K562 (cell line): Measurements from ENCODE around the gene FA2H. TPM values are rescaled to one million over a fixed set of nuclear protein-coding genes. Genes with fewer than 3 reads are reported as not detected.

Experiments
- ATAC-seq: fragments of 200-7000 bp; cut with Tn5 transposase; 3 replicates; pipeline ENCODE4 v1.9.1; 2020; ENCODE audit warnings: moderate library complexity
- BruUV-seq: library from RNA; stranded (reverse); fragments of 400-500 nt; replicated peaks from 2 replicates; lab custom pipeline; 2021; lab: Mats Ljungman, UMichigan
- CTCF ChIA-PET: fragments of 300-600 bp; formaldehyde crosslinking; extraction: SDS; loops from one replicate; lab custom pipeline; 2021; ENCODE audit warnings: low intra/inter-chr PET ratio; lab: Yijun Ruan, JAX
- POLR2A ChIA-PET: fragments of 300-600, 350-650 bp; sonication (Branson Sonifier 250); formaldehyde crosslinking; extraction: SDS; loops from one replicate; lab custom pipeline; 2021; ENCODE audit warnings: antibody characterized with exemption, inconsistent platforms; lab: Yijun Ruan, JAX
- DNase-seq, 4 experiments: peaks; one replicate each; pipeline versions ENCODE4 v3.0.0 to v3.0.0-alpha.2; 2011 to 2018; ENCODE audit warnings: low spot score in 3 of 4, mixed read lengths in 3 of 4; ENCODE audit errors: extremely low read depth in 1 of 4
- FAIRE-seq: peaks from 2 replicates; lab custom pipeline; 2011; peaks lifted over from hg19 to GRCh38; lab: Jason Lieb, UNC
- H2AFZ ChIP-seq: 2 replicates; pipeline ENCODE4 v1.6.0; 2011; ENCODE audit warnings: low read depth, low read length, control low read depth, inconsistent platforms
- H3K27ac ChIP-seq: fragments of 200-600 bp; 3 replicates; pipeline ENCODE4 v1.8.0; 2011; ENCODE audit warnings: low read depth, mild to moderate bottlenecking, control low read depth, inconsistent platforms, low read length, moderate library complexity, mixed read lengths; ENCODE audit errors: extremely low read depth
- H3K27me3 ChIP-seq, 2 experiments: fragments of 300-600 bp in 1 of 2; 2 replicates in 1 of 2; 3 replicates in 1 of 2; pipeline versions ENCODE4 v1.6.0 to v1.8.0; 2011; ENCODE audit warnings: inconsistent platforms in 2 of 2, low read length in 2 of 2, mild to moderate bottlenecking in 1 of 2, mixed read lengths in 1 of 2, moderate library complexity in 1 of 2; ENCODE audit not compliant: control insufficient read depth in 2 of 2, insufficient read depth in 2 of 2
- H3K36me3 ChIP-seq: fragments of 300-600 bp; 3 replicates; pipeline ENCODE4 v1.8.0; 2011; ENCODE audit warnings: mild to moderate bottlenecking, low read length, inconsistent platforms; ENCODE audit not compliant: control insufficient read depth, insufficient read depth
- H3K4me1 ChIP-seq, 2 experiments: fragments of 200-600 bp in 1 of 2; replicated peaks in 1 of 2; 2 replicates in 1 of 2; 3 replicates in 1 of 2; pipeline versions ENCODE4 v1.5.1 to v1.8.0; 2011; ENCODE audit warnings: inconsistent platforms in 2 of 2, low read length in 2 of 2, mild to moderate bottlenecking in 1 of 2, mixed read lengths in 1 of 2, moderate library complexity in 1 of 2; ENCODE audit not compliant: control insufficient read depth in 2 of 2, insufficient read depth in 2 of 2
- H3K4me2 ChIP-seq: 2 replicates; pipeline ENCODE4 v1.6.1; 2011; ENCODE audit warnings: low read length, control low read depth, inconsistent platforms, mixed read lengths; ENCODE audit not compliant: insufficient read depth
- H3K4me3 ChIP-seq: fragments of 200-600 bp; sonication (generic), shearing (Covaris generic); 2 replicates; pipeline ENCODE4 v1.5.1; 2016; ENCODE audit warnings: control low read depth, inconsistent platforms
- H3K79me2 ChIP-seq: fragments of 200-600 bp; 3 replicates; pipeline ENCODE4 v1.8.0; 2011; ENCODE audit warnings: low read length, inconsistent platforms; ENCODE audit not compliant: control insufficient read depth, insufficient read depth
- H3K9ac ChIP-seq, 2 experiments: 2 replicates each; pipeline versions ENCODE4 v1.6.0 to v1.6.1; 2011; ENCODE audit warnings: low read depth in 2 of 2, low read length in 2 of 2, control low read depth in 1 of 2, inconsistent platforms in 1 of 2, mild to moderate bottlenecking in 1 of 2, mixed read lengths in 1 of 2; ENCODE audit not compliant: insufficient read depth in 1 of 2
- H3K9me1 ChIP-seq: one replicate; pipeline ENCODE4 v1.6.0; 2011; ENCODE audit warnings: inconsistent platforms, mild to moderate bottlenecking, low read length, moderate library complexity; ENCODE audit not compliant: control insufficient read depth, insufficient read depth
- H3K9me3 ChIP-seq: replicated peaks from 2 replicates; pipeline ENCODE4 v1.5.1; 2011; ENCODE audit warnings: low read depth, low read length, inconsistent platforms; ENCODE audit not compliant: control insufficient read depth, insufficient read depth
- H4K20me1 ChIP-seq: replicated peaks from 2 replicates; pipeline ENCODE4 v1.6.1; 2011; ENCODE audit warnings: low read length, inconsistent platforms, mixed read lengths; ENCODE audit not compliant: control insufficient read depth, insufficient read depth
- CC2D1A ChIP-seq: fragments of 450-650 bp; IDR thresholded peaks from 2 replicates; pipeline ENCODE4 v1.6.1; 2017; ENCODE audit warnings: mild to moderate bottlenecking
- CTBP1 ChIP-seq: fragments of 450-650 bp; IDR thresholded peaks from 2 replicates; pipeline ENCODE4 v1.6.1; 2016; ENCODE audit warnings: borderline replicate concordance
- CTCF ChIP-seq, 3 experiments: IDR thresholded peaks in 2 of 3; conservative IDR thresholded peaks in 1 of 3; 2 replicates each; pipeline ENCODE4 v1.5.1; 2011 to 2012; ENCODE audit warnings: low read length in 3 of 3, mild to moderate bottlenecking in 3 of 3, control low read depth in 2 of 3, improper control_type of control experiment in 1 of 3, inconsistent platforms in 1 of 3, low read depth in 1 of 3, mixed read lengths in 1 of 3, moderate library complexity in 1 of 3; ENCODE audit not compliant: insufficient read depth in 2 of 3
- MCM3 ChIP-seq: fragments of 450-650 bp; IDR thresholded peaks from 2 replicates; pipeline ENCODE4 v1.6.1; 2016
- MITF ChIP-seq: IDR thresholded peaks from 2 replicates; pipeline ENCODE4 v1.6.1; 2014; ENCODE audit warnings: antibody characterized with exemption
- NCOA2 ChIP-seq, 2 experiments: fragments of 450-650 bp; IDR thresholded peaks; 2 replicates each; pipeline ENCODE4 v1.6.1; 2018; ENCODE audit warnings: mild to moderate bottlenecking in 2 of 2, moderate library complexity in 1 of 2; ENCODE audit not compliant: partially characterized antibody in 2 of 2
- NFATC3 ChIP-seq: fragments of 450-650 bp; IDR thresholded peaks from 2 replicates; pipeline ENCODE4 v1.6.1; 2017; ENCODE audit warnings: mild to moderate bottlenecking
- NRF1 ChIP-seq, 2 experiments: fragments of 450-650 bp; IDR thresholded peaks in 1 of 2; conservative IDR thresholded peaks in 1 of 2; 2 replicates each; pipeline ENCODE4 v1.6.1; 2014; ENCODE audit warnings: mild to moderate bottlenecking in 2 of 2
- PKNOX1 ChIP-seq: fragments of 450-650 bp; IDR thresholded peaks from 2 replicates; pipeline ENCODE4 v1.6.1; 2016
- SAFB ChIP-seq: fragments of 200-400 bp; formaldehyde crosslinking; IDR thresholded peaks from 2 replicates; pipeline ENCODE4 v1.6.1; 2017; ENCODE audit warnings: low read depth, low read length, borderline replicate concordance
- SMAD3 ChIP-seq: fragments of 450-650 bp; formaldehyde crosslinking; conservative IDR thresholded peaks from 2 replicates; pipeline ENCODE4 v1.4.0; 2020; ENCODE audit warnings: mild to moderate bottlenecking
- TRIM25 ChIP-seq: fragments of 450-650 bp; IDR thresholded peaks from 2 replicates; pipeline ENCODE4 v1.7.0; 2016; ENCODE audit warnings: borderline replicate concordance
- U2AF2 ChIP-seq: fragments of 200-400 bp; formaldehyde crosslinking; optimal IDR thresholded peaks from 2 replicates; pipeline ENCODE3; 2017; ENCODE audit warnings: low read depth, mild to moderate bottlenecking, low read length
- WHSC1 ChIP-seq: IDR thresholded peaks from one replicate; pipeline ENCODE4 v1.6.1; 2012; ENCODE audit warnings: low read length, control low read depth, inconsistent platforms
- ZNF639 ChIP-seq, 2 experiments: fragments of 200-800 bp in 1 of 2; sonication (Bioruptor generic) in 1 of 2; sonication (generic) in 1 of 2; formaldehyde crosslinking in 1 of 2; IDR thresholded peaks in 1 of 2; conservative IDR thresholded peaks in 1 of 2; 2 replicates each; pipeline versions ENCODE4 v1.5.0 to v1.6.1; 2016 to 2020; ENCODE audit warnings: missing compliant biosample characterization in 1 of 2, missing genetic modification characterization in 1 of 2, missing genetic modification reagents in 1 of 2
- WGBS: fragments of 100-300 bp; shearing (Covaris generic); methylation state at CpG from one replicate; pipeline ENCODE4 v1.1.6; 2016; ENCODE audit warnings: low coverage, mixed read lengths; ENCODE audit not compliant: insufficient coverage; ENCODE audit errors: missing lambda C conversion rate; 5-methylcytosine and 5-hydroxymethylcytosine counted together
- in situ Hi-C: fragments of 300-500 bp; cut with MboI; formaldehyde crosslinking; loops from 4 replicates; pipeline ENCODE4 v1.15.0; 2018; ENCODE audit warnings: inconsistent platforms, mixed read lengths
- intact Hi-C: fragments of 100-400 bp; cut with micrococcal nuclease; formaldehyde crosslinking; loops from 2 replicates; pipeline ENCODE4 v1.14.2; 2022
- polyA plus RNA-seq, 8 experiments: library from polyadenylated mRNA; depleted of rRNA in 4 of 8; stranded (reverse) in 5 of 8; unstranded in 3 of 8; fragments of >200 nt; fragmentation: Nextera tagmentation in 2 of 8; fragmentation: Illumina TruSeq in 1 of 8; extraction: Ambion mirVana in 2 of 8; extraction: Trizol in 1 of 8; gene quantifications; 2 replicates each; pipeline versions ENCODE4 v1.2.1 to v1.2.3, GENCODE V29; 2011 to 2014; ENCODE audit warnings: inconsistent platforms in 1 of 8, missing spikeins in 1 of 8
- total RNA-seq, 7 experiments: library from RNA; depleted of rRNA in 6 of 7; stranded (reverse); fragments of >200 nt in 6 of 7; fragmentation: Illumina TruSeq in 2 of 7; extraction: Trizol in 2 of 7; gene quantifications; 2 replicates each; pipeline versions ENCODE4 v1.2.1 to v1.2.3, GENCODE V29; 2011 to 2021; ENCODE audit warnings: low replicate concordance in 1 of 7

FA2H gene
- total and polyA plus RNA-seq, 9 of the 15 experiments (the other 6 are each of a cell fraction or from before 2014, with no cell fraction given): not detected

GRCh38 chr16:74769586-74770190, 4.9 kb downstream of the FA2H start:
- peaks cover 10% of the 10 kb centered on the region; the same call in 1 of the 2 replicates for H4K20me1 ChIP-seq
- H3K36me3 ChIP-seq: no peaks in the 10 kb centered on the region
- FAIRE-seq (no peak), ATAC-seq (no peak), DNase-seq (no peak)
- H3K4me3 ChIP-seq: no peak overlapping the region
- no peaks in the 10 kb centered on the region for H3K9me3 ChIP-seq
- H3K9ac ChIP-seq: no peak overlapping the region
- in situ Hi-C loops (no loop called here), intact Hi-C loops (no loop called here)
- BruUV-seq: no TSS peak
- ChIA-PET CTCF (no interaction called here), POLR2A (interaction anchor here (0.7 kb wide), 1 partner anchor 39 kb away, joined by 6 read pairs; no protein-coding TSS in a partner anchor)
- H3K27me3 ChIP-seq: peaks cover 37 to 76% of the 10 kb centered on the region in 2 experiments
- H3K4me2 ChIP-seq: no peak overlapping the region
- no peaks in the 10 kb centered on the region for H3K79me2 ChIP-seq
- WGBS: 0% methylated on average over 10 of the region's 10 CpGs
- no peak overlapping the region for H2AFZ ChIP-seq
- H3K27ac ChIP-seq: no peak overlapping the region
- H3K4me1 ChIP-seq: peaks cover 0 to 7% of the 10 kb centered on the region in 2 experiments; a peak in 3 of 5 replicates
- H3K9me1 ChIP-seq: no peaks in the 10 kb centered on the region
- TF ChIP-seq MCM3 (no peak), U2AF2 (no peak), SMAD3 (CRISPR knock-in tag) (no peak), MITF (no peak), CC2D1A (no peak), NRF1 (conservative IDR thresholded peaks at IDR 0.05 in 1 of 2, IDR thresholded peaks at IDR 0.05 in 1 of 2) (no peak), CTCF (IDR thresholded peaks at IDR 0.05 in 2 of 3, conservative IDR thresholded peaks at IDR 0.05 in 1 of 3; ENCODE audit: insufficient read depth in 2 of 3, low read depth in 1 of 3, low read length in 3 of 3) (no peak), TRIM25 (no peak), CTBP1 (no peak), NCOA2 (IDR thresholded peaks at IDR 0.05; ENCODE audit: partially characterized antibody in 2 of 2) (no peak), SAFB (no peak), ZNF639 (CRISPR knock-in tag; conservative IDR thresholded peaks at IDR 0.05 in 1 of 2, IDR thresholded peaks at IDR 0.05 in 1 of 2) (no peak), WHSC1 (no peak), NFATC3 (no peak), PKNOX1 (no peak)
